ENCODE measurements around the gene EIF4G3.

EIF4G3 gene

GRCh38 chr1:20999525-21000244 is 177.0 kb downstream of the EIF4G3 start:
- Histone ChIP-seq H3K36me3 (replicated peaks) (no peaks in the 10 kb centered on the region), H3K27ac (no peak overlapping the region), H3K27me3 (replicated peaks) (no peaks in the 10 kb centered on the region), H3K4me3 (ENCODE audit: low read depth, low read length) (no peak overlapping the region)
- in situ Hi-C loops (cut with HindIII; ENCODE audit: low pct_ligation_motif_present, low sequenced_read_pairs): loop anchor here (25.0 kb wide), 1 partner anchor 188 kb away; the partner anchor contains the start of gene EIF4G3
- DNase-seq: no peak
- TF ChIP-seq CTCF (IDR thresholded peaks at IDR 0.05; ENCODE audit: low read depth, low read length, missing control alignments): no peak

- Histone ChIP-seq H3K4me3 (ENCODE audit: low read depth, low read length) (no peak overlapping the region), H3K27me3 (replicated peaks) (no peaks in the 10 kb centered on the region), H3K27ac (no peak overlapping the region), H3K36me3 (replicated peaks) (no peaks in the 10 kb centered on the region)
- in situ Hi-C loops (cut with HindIII; ENCODE audit: low pct_ligation_motif_present, low sequenced_read_pairs): loop anchor here (25.0 kb wide), 1 partner anchor 188 kb away; the partner anchor contains the start of gene EIF4G3
- TF ChIP-seq CTCF (IDR thresholded peaks at IDR 0.05; ENCODE audit: low read depth, low read length, missing control alignments): no peak
- DNase-seq: no peak
These were observed 177.9 kb downstream of the EIF4G3 start for GRCh38 chr1:20998826-20999225.

GRCh38 chr1:20997602-20998224 is 179.0 kb downstream of the EIF4G3 start:
- in situ Hi-C loops (cut with HindIII; ENCODE audit: low pct_ligation_motif_present, low sequenced_read_pairs): loop anchor here (25.0 kb wide), 1 partner anchor 190 kb away; the partner anchor contains the start of gene EIF4G3
- TF ChIP-seq CTCF (IDR thresholded peaks at IDR 0.05; ENCODE audit: low read depth, low read length, missing control alignments): no peak

GRCh38 chr1:20996554-20996953 is 180.1 kb downstream of the EIF4G3 start:
- no peak for DNase-seq
- Histone ChIP-seq H3K36me3 (replicated peaks) (no peaks in the 10 kb centered on the region), H3K4me3 (ENCODE audit: low read depth, low read length) (no peak overlapping the region), H3K27ac (no peak overlapping the region), H3K27me3 (replicated peaks) (no peaks in the 10 kb centered on the region)
- in situ Hi-C loops (cut with HindIII; ENCODE audit: low pct_ligation_motif_present, low sequenced_read_pairs): loop anchor here (25.0 kb wide), 1 partner anchor 191 kb away; the partner anchor contains the start of gene EIF4G3
- no peak for TF ChIP-seq CTCF (IDR thresholded peaks at IDR 0.05; ENCODE audit: low read depth, low read length, missing control alignments)

More at GRCh38 chr1:20997602-20998224, 179.0 kb downstream of the EIF4G3 start:
- DNase-seq: no peak
- Histone ChIP-seq H3K36me3 (replicated peaks) (no peaks in the 10 kb centered on the region), H3K4me3 (ENCODE audit: low read depth, low read length) (no peak overlapping the region), H3K27ac (no peak overlapping the region), H3K27me3 (replicated peaks) (no peaks in the 10 kb centered on the region)

- Histone ChIP-seq H3K4me3 (ENCODE audit: low read depth, low read length) (no peak overlapping the region), H3K27me3 (replicated peaks) (no peaks in the 10 kb centered on the region), H3K36me3 (replicated peaks) (peaks cover 6% of the 10 kb centered on the region), H3K27ac (no peak overlapping the region)
- in situ Hi-C loops (cut with HindIII; ENCODE audit: low pct_ligation_motif_present, low sequenced_read_pairs): loop anchor here (25.0 kb wide), 1 partner anchor 193 kb away; the partner anchor contains the start of gene EIF4G3
- DNase-seq: no peak
- TF ChIP-seq CTCF (IDR thresholded peaks at IDR 0.05; ENCODE audit: low read depth, low read length, missing control alignments): no peak
These were observed 182.8 kb downstream of the EIF4G3 start for GRCh38 chr1:20993716-20994575.

Measured in brain microvascular endothelial cell (primary cell).